Tibial nerve (tissue), 4 donors: ENCODE measurements around the gene ENTR1.

ENCODE experiments used
- EP300 ChIP-seq, 2 donors: sonication (generic); formaldehyde crosslinking; IDR thresholded peaks; one replicate each; pipeline ENCODE4 v1.6.1; 2017; ENCODE audit warnings: antibody characterized with exemption in 2 of 2, mild to moderate bottlenecking in 1 of 2
- TF ChIP-seq, protein P1 (sequence below), 5 experiments: fragments of 200-600 bp in 3 of 5; fragments of 450-650 bp in 2 of 5; sonication (generic) in 3 of 5; IDR thresholded peaks; one replicate each; pipeline ENCODE4 v1.5.1; 2016 to 2019; ENCODE audit warnings: antibody characterized with exemption in 5 of 5, mild to moderate bottlenecking in 3 of 5, moderate library complexity in 2 of 5

DNA sequence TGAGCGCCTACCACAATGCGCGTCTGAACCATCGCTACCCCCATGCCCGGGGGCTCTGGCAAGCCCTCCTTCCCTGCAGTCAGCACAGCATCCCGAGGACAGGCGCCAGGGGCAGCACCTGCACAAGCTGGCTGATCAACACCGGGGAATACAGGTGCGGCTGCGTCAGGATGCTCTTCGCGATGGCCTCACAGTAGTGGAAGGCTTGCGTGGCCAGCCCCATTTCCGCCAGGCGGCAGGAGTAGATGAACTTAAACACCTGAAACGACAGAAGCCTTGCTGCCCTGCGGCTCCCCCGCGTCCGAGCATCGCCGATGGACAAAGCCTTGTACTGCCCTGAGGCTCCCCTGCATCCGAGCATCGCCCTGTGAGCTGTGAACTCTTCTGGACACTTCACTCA lies 46.9 kb upstream of the ENTR1 start:
- TF ChIP-seq, protein P1, sequence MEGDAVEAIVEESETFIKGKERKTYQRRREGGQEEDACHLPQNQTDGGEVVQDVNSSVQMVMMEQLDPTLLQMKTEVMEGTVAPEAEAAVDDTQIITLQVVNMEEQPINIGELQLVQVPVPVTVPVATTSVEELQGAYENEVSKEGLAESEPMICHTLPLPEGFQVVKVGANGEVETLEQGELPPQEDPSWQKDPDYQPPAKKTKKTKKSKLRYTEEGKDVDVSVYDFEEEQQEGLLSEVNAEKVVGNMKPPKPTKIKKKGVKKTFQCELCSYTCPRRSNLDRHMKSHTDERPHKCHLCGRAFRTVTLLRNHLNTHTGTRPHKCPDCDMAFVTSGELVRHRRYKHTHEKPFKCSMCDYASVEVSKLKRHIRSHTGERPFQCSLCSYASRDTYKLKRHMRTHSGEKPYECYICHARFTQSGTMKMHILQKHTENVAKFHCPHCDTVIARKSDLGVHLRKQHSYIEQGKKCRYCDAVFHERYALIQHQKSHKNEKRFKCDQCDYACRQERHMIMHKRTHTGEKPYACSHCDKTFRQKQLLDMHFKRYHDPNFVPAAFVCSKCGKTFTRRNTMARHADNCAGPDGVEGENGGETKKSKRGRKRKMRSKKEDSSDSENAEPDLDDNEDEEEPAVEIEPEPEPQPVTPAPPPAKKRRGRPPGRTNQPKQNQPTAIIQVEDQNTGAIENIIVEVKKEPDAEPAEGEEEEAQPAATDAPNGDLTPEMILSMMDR (IDR thresholded peaks at IDR 0.05), result no peak
- TF ChIP-seq EP300 (IDR thresholded peaks at IDR 0.05), result no peak
